H1 (cell line): ENCODE results near the gene PRCP. TPM values are rescaled to one million over a fixed set of nuclear protein-coding genes. Genes with fewer than 3 reads are reported as not detected.

ENCODE experiments used
- CTCF ChIA-PET: fragments of 300-600 bp; sonication (Branson Sonifier 250); formaldehyde crosslinking; loops from one replicate; lab custom pipeline; 2021; ENCODE audit not compliant: partially characterized antibody; lab: Charles Lee
- POLR2A ChIA-PET: fragments of 300-600 bp; sonication (Branson Sonifier 250); formaldehyde crosslinking; loops from one replicate; lab custom pipeline; 2021; ENCODE audit warnings: inconsistent platforms; ENCODE audit not compliant: partially characterized antibody; lab: Charles Lee
- DNase-seq, 2 experiments: peaks; one replicate each; pipeline versions ENCODE4 v3.0.0 to v3.0.0-alpha.2; 2010 to 2022; ENCODE audit warnings: low spot score in 2 of 2, low read depth in 1 of 2, mixed read lengths in 1 of 2
- FAIRE-seq: peaks from 2 replicates; lab custom pipeline; 2011; peaks lifted over from hg19 to GRCh38; lab: Jason Lieb, UNC
- H2AFZ ChIP-seq: 2 replicates; pipeline ENCODE4 v1.8.1; 2012; ENCODE audit warnings: low read length, inconsistent platforms
- H2AK5ac ChIP-seq: 2 replicates; pipeline ENCODE4 v1.6.1; 2013; ENCODE audit warnings: low read depth, low read length
- H2BK120ac ChIP-seq: replicated peaks from 2 replicates; pipeline ENCODE3; 2013; ENCODE audit warnings: low read depth, low read length, inconsistent platforms
- H2BK12ac ChIP-seq: 2 replicates; pipeline ENCODE4 v1.6.1; 2013; ENCODE audit warnings: low read depth, low read length
- H2BK15ac ChIP-seq: 2 replicates; pipeline ENCODE4 v1.6.1; 2013; ENCODE audit warnings: low read length
- H2BK20ac ChIP-seq: 2 replicates; pipeline ENCODE4 v1.6.1; 2013; ENCODE audit warnings: low read length
- H2BK5ac ChIP-seq: 2 replicates; pipeline ENCODE4 v1.6.1; 2013; ENCODE audit warnings: low read depth, low read length
- H3K14ac ChIP-seq: 2 replicates; pipeline ENCODE4 v1.6.1; 2013; ENCODE audit warnings: inconsistent platforms; ENCODE audit not compliant: insufficient read length
- H3K18ac ChIP-seq: 2 replicates; pipeline ENCODE4 v1.6.1; 2013; ENCODE audit warnings: low read length; ENCODE audit errors: extremely low read depth
- H3K23ac ChIP-seq: 2 replicates; pipeline ENCODE4 v1.6.1; 2013; ENCODE audit warnings: inconsistent platforms; ENCODE audit not compliant: insufficient read length
- H3K23me2 ChIP-seq: 2 replicates; pipeline ENCODE4 v1.6.1; 2013; ENCODE audit warnings: low read depth, low read length
- H3K27ac ChIP-seq: 2 replicates; pipeline ENCODE4 v1.6.1; 2011; ENCODE audit warnings: low read depth, low read length, inconsistent platforms
- H3K27me3 ChIP-seq, 4 experiments: replicated peaks in 1 of 4; 1 replicate in 1 of 4; 2 replicates in 3 of 4; pipeline versions ENCODE4 v1.6.1 to v1.8.1; 2011 to 2013; ENCODE audit warnings: low read length in 3 of 4, mild to moderate bottlenecking in 3 of 4, inconsistent platforms in 2 of 4, mixed read lengths in 2 of 4, moderate library complexity in 1 of 4; ENCODE audit not compliant: control insufficient read depth in 3 of 4, insufficient read depth in 3 of 4; ENCODE audit errors: extremely low read depth in 1 of 4
- H3K36me3 ChIP-seq, 4 experiments: 2 replicates each; pipeline versions ENCODE4 v1.6.1 to v1.8.1; 2011 to 2013; ENCODE audit warnings: mild to moderate bottlenecking in 4 of 4, low read length in 3 of 4, moderate library complexity in 2 of 4, control low read depth in 1 of 4, inconsistent platforms in 1 of 4; ENCODE audit not compliant: insufficient read depth in 4 of 4, control insufficient read depth in 2 of 4
- H3K4ac ChIP-seq: replicated peaks from 2 replicates; pipeline ENCODE3; 2013; ENCODE audit warnings: low read length, low read depth, mixed read lengths, inconsistent platforms; ENCODE audit not compliant: insufficient read length
- H3K4me1 ChIP-seq, 4 experiments: replicated peaks in 1 of 4; 1 replicate in 1 of 4; 2 replicates in 3 of 4; pipeline versions ENCODE4 v1.6.1 to v1.8.1; 2011 to 2013; ENCODE audit warnings: low read length in 3 of 4, inconsistent platforms in 2 of 4, mixed read lengths in 1 of 4; ENCODE audit not compliant: insufficient read depth in 4 of 4, control insufficient read depth in 3 of 4
- H3K4me2 ChIP-seq, 2 experiments: 2 replicates each; pipeline versions ENCODE4 v1.6.1 to v1.8.1; 2011 to 2013; ENCODE audit warnings: low read depth in 2 of 2, low read length in 2 of 2, control low read depth in 1 of 2, inconsistent platforms in 1 of 2, mild to moderate bottlenecking in 1 of 2; ENCODE audit not compliant: insufficient read depth in 1 of 2
- H3K4me3 ChIP-seq, 4 experiments: fragments of 200-600, 300-600 bp in 1 of 4; sonication (generic), shearing (Covaris generic), sonication (Bioruptor Twin) in 1 of 4; 2 replicates each; pipeline versions ENCODE4 v1.5.1 to v1.8.1; 2011 to 2016; ENCODE audit warnings: low read length in 4 of 4, low read depth in 3 of 4, control low read depth in 2 of 4, inconsistent platforms in 2 of 4, mild to moderate bottlenecking in 2 of 4, mixed read lengths in 1 of 4, moderate library complexity in 1 of 4; ENCODE audit not compliant: insufficient read depth in 2 of 4; ENCODE audit errors: extremely low read depth in 1 of 4
- H3K56ac ChIP-seq: replicated peaks from 2 replicates; pipeline ENCODE3; 2013; ENCODE audit warnings: low read depth, mild to moderate bottlenecking, mixed read lengths, low read length, inconsistent platforms; ENCODE audit not compliant: insufficient read length
- H3K79me1 ChIP-seq: 2 replicates; pipeline ENCODE4 v1.6.1; 2013; ENCODE audit warnings: low read depth, low read length, control low read depth
- H3K79me2 ChIP-seq, 2 experiments: 2 replicates each; pipeline versions ENCODE4 v1.6.1 to v1.8.1; 2012 to 2013; ENCODE audit warnings: low read length in 2 of 2, mild to moderate bottlenecking in 2 of 2, inconsistent platforms in 1 of 2; ENCODE audit not compliant: insufficient read depth in 2 of 2, control insufficient read depth in 1 of 2
- H3K9ac ChIP-seq, 4 experiments: replicated peaks in 1 of 4; 1 replicate in 1 of 4; 2 replicates in 3 of 4; pipeline versions ENCODE4 v1.6.1 to v1.8.1; 2011 to 2013; ENCODE audit warnings: low read depth in 3 of 4, low read length in 3 of 4, control low read depth in 2 of 4, mild to moderate bottlenecking in 2 of 4, moderate library complexity in 2 of 4, inconsistent platforms in 1 of 4; ENCODE audit errors: extremely low read depth in 1 of 4
- H3K9me3 ChIP-seq, 2 experiments: 2 replicates each; pipeline versions ENCODE4 v1.6.1 to v1.8.1; 2012 to 2013; ENCODE audit warnings: mild to moderate bottlenecking in 2 of 2, moderate library complexity in 2 of 2, control low read depth in 1 of 2, inconsistent platforms in 1 of 2, low read depth in 1 of 2, low read length in 1 of 2, mixed read lengths in 1 of 2; ENCODE audit not compliant: insufficient read depth in 2 of 2
- H4K20me1 ChIP-seq, 2 experiments: replicated peaks in 1 of 2; 2 replicates each; pipeline versions ENCODE3 to v1.8.1; 2011 to 2013; ENCODE audit warnings: inconsistent platforms in 2 of 2, low read length in 2 of 2, mild to moderate bottlenecking in 1 of 2; ENCODE audit not compliant: insufficient read depth in 2 of 2, control insufficient read depth in 1 of 2
- H4K5ac ChIP-seq: 2 replicates; pipeline ENCODE4 v1.6.1; 2013; ENCODE audit warnings: low read length, low read depth, mixed read lengths, inconsistent platforms; ENCODE audit not compliant: insufficient read length
- H4K8ac ChIP-seq: 2 replicates; pipeline ENCODE4 v1.8.0; 2013; ENCODE audit warnings: mild to moderate bottlenecking, moderate library complexity, low read length, inconsistent platforms; ENCODE audit not compliant: insufficient read depth; ENCODE audit errors: extremely low read depth
- H4K91ac ChIP-seq: replicated peaks from 2 replicates; pipeline ENCODE3; 2013; ENCODE audit warnings: low read length, mixed read lengths, inconsistent platforms; ENCODE audit not compliant: insufficient read length
- FOSL1 ChIP-seq: IDR thresholded peaks from 2 replicates; pipeline ENCODE4 v1.6.1; 2011; ENCODE audit warnings: mild to moderate bottlenecking, low read depth, low read length, moderate library complexity; ENCODE audit not compliant: insufficient read depth
- RAD21 ChIP-seq, 2 experiments: IDR thresholded peaks in 1 of 2; conservative IDR thresholded peaks in 1 of 2; 2 replicates each; pipeline ENCODE4 v1.6.1; 2011; ENCODE audit warnings: low read depth in 2 of 2, low read length in 2 of 2, improper control_type of control experiment in 1 of 2, inconsistent platforms in 1 of 2, mild to moderate bottlenecking in 1 of 2, moderate library complexity in 1 of 2
- polyA plus RNA-seq, 7 experiments: library from polyadenylated mRNA; depleted of rRNA in 3 of 7; stranded (reverse) in 5 of 7; unstranded in 2 of 7; fragments of >200 nt in 5 of 7; fragments of 200-250 nt in 2 of 7; gene quantifications; 1 replicate in 5 of 7; 2 replicates in 1 of 7; 4 replicates in 1 of 7; pipeline versions ENCODE4 v1.2.1 to v1.2.3, GENCODE V29; 2011 to 2013; ENCODE audit warnings: missing spikeins in 2 of 7, mixed read lengths in 2 of 7
- total RNA-seq: library from RNA; stranded (reverse); fragmentation: NEBNext Ultra II Directional; extraction: Animal tissue kit (Norgen Biotek cat#: 25700); gene quantifications from 2 replicates; pipeline ENCODE4 v1.2.1, GENCODE V29; 2021

The PRCP gene
- total and polyA plus RNA-seq, 2 of the 8 experiments (the other 6 are each of a cell fraction or from before 2014, with no cell fraction given) = 63.8 to 84.4 TPM

DNA sequence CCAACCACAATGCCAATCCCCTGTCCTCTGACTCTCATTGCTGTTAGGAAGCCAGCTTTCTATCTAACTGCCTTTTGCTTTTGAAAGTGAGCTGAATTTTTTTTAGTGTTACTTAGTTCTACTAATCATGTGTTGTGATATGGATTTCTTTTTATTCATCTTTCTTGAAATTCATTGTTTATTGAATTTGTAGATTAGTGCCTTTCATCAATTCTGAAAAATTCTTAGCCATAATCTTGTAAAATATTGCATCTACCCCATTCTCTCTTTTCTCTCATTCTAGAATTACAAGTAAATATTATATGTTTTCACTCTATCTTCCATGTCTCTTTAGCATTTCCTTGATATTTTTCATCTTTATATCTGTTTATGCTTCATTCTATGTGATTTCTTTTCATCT, 49.1 kb upstream of the PRCP start:
- Histone ChIP-seq H2BK5ac (no peak overlapping the region), H3K18ac (no peak overlapping the region), H3K4me3 (no peak overlapping the region), H4K91ac (no peak overlapping the region), H3K36me3 (no peaks in the 10 kb centered on the region), H3K79me1 (no peaks in the 10 kb centered on the region), H3K9me3 (no peaks in the 10 kb centered on the region), H2AFZ (no peak overlapping the region), H3K27ac (no peak overlapping the region), H3K9ac (no peak overlapping the region), H2BK15ac (no peak overlapping the region), H2BK120ac (no peak overlapping the region), H2BK20ac (no peak overlapping the region), H3K4me1 (no peaks in the 10 kb centered on the region), H2AK5ac (no peak overlapping the region), H3K4me2 (no peak overlapping the region), H3K27me3 (no peaks in the 10 kb centered on the region), H3K23me2 (no peaks in the 10 kb centered on the region; the same call in 1 of the 2 replicates), H2BK12ac (no peak overlapping the region), H4K20me1 (no peaks in the 10 kb centered on the region), H4K8ac (no peak overlapping the region), H3K56ac (no peak overlapping the region), H3K23ac (no peak overlapping the region), H4K5ac (no peak overlapping the region), H3K79me2 (no peaks in the 10 kb centered on the region), H3K4ac (no peak overlapping the region), H3K14ac (no peak overlapping the region)
- DNase-seq = no peak
- TF ChIP-seq RAD21 (IDR thresholded peaks at IDR 0.05 in 1 of 2, conservative IDR thresholded peaks at IDR 0.05 in 1 of 2; ENCODE audit: low read depth in 2 of 2, low read length in 2 of 2) (no peak), FOSL1 (no peak)
- CTCF ChIA-PET = interaction anchor here (0.6 kb wide), 1 partner anchor 85 kb away, joined by 4 read pairs; no protein-coding TSS in a partner anchor
- no peak for FAIRE-seq
- POLR2A ChIA-PET = no interaction called here
